IMR-90 (cell line): ENCODE data around the gene FNDC5. TPM values are rescaled to one million over a fixed set of nuclear protein-coding genes. Genes with fewer than 3 reads are reported as not detected.

Experiments used
- BHLHE40 ChIP-seq: fragments of 150-350 bp; IDR thresholded peaks from 2 replicates; pipeline ENCODE4 v1.6.1; 2016; ENCODE audit warnings: mild to moderate bottlenecking, low read depth, low read length
- FOS ChIP-seq: fragments of 150-350 bp; IDR thresholded peaks from 2 replicates; pipeline ENCODE4 v1.6.1; 2016; ENCODE audit warnings: low read depth, low read length
- RAD21 ChIP-seq: IDR thresholded peaks from 2 replicates; pipeline ENCODE4 v1.6.1; 2012; ENCODE audit warnings: low read length, improper control_type of control experiment
- polyA plus RNA-seq, 3 experiments: library from polyadenylated mRNA; depleted of rRNA; stranded (reverse); fragments of >200 nt; gene quantifications; 2 replicates each; pipeline ENCODE4 v1.2.3, GENCODE V29; 2012; ENCODE audit warnings: low replicate concordance in 1 of 3
- total RNA-seq: library from RNA; depleted of rRNA; stranded (reverse); fragments of >200 nt; gene quantifications from 2 replicates; pipeline ENCODE4 v1.2.3, GENCODE V29; 2012
- TF ChIP-seq, protein P1 (sequence below): conservative IDR thresholded peaks from 2 replicates; pipeline ENCODE4 v1.5.1; 2012; ENCODE audit warnings: mild to moderate bottlenecking, low read depth, low read length, improper control_type of control experiment

FNDC5 gene
- total and polyA plus RNA-seq, 2 of the 4 experiments (the other 2 are of a cell fraction): 1.2 to 1.6 TPM

DNA sequence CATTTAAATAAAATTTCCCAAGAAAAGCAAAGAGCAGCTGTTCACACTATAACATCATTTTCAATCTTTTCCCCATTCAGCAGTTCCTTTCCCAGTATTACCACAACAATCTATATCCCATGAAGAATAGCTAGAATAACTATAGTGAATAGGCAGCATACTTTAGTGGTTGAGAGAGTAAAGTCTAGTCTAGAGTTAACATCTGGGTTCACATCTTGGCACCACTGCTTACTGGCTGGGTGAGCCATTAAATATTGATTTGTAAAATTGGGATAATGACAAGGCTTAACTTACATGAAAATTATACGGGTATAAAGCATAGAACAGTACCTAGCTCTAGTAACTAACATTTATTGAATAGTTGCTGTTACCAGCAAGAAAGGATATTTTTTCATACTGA is 38.8 kb downstream of the FNDC5 start (continued):
- TF ChIP-seq, protein P1, sequence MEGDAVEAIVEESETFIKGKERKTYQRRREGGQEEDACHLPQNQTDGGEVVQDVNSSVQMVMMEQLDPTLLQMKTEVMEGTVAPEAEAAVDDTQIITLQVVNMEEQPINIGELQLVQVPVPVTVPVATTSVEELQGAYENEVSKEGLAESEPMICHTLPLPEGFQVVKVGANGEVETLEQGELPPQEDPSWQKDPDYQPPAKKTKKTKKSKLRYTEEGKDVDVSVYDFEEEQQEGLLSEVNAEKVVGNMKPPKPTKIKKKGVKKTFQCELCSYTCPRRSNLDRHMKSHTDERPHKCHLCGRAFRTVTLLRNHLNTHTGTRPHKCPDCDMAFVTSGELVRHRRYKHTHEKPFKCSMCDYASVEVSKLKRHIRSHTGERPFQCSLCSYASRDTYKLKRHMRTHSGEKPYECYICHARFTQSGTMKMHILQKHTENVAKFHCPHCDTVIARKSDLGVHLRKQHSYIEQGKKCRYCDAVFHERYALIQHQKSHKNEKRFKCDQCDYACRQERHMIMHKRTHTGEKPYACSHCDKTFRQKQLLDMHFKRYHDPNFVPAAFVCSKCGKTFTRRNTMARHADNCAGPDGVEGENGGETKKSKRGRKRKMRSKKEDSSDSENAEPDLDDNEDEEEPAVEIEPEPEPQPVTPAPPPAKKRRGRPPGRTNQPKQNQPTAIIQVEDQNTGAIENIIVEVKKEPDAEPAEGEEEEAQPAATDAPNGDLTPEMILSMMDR: no peak
- TF ChIP-seq BHLHE40 (no peak), RAD21 (no peak), FOS (no peak)
